ENCODE results near the gene NPHP4. TPM values are rescaled to one million over a fixed set of nuclear protein-coding genes. Genes with fewer than 3 reads are reported as not detected.

Gene NPHP4
- total and polyA plus RNA-seq, 9 donors, result 1.9 to 6.4 (median 4.2) TPM

DNA sequence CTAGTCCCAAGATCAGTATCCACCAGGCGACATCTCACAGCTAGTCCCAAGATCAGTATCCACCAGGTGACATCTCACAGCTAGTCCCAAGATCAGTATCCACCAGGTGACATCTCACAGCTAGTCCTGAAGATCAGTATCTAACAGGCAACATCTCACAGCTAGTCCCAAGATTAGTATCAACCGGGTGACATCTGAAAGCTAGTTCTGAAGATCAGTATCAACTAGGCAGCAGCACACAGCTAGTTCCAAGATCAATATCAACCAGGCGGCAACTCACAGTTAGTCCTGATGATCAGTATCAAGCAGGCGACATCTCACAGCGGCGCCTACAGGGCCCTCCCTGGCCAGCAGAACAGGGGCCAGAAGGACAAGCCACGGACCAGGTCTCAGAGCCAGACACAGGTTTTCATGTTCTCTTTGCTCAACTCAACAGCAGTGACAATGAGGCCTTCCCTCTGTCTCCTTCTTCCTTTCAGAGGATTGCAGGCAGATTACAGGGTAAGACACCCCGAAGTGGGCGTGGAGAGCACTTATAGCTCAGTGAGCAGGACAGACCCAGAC, 32.5 kb downstream of the NPHP4 start:
- H3K27ac ChIP-seq (ENCODE audit: low read length), result no peak overlapping the region
- WGBS (ENCODE audit: insufficient coverage), result 97% methylated on average over 9 of the region's 9 CpGs
- H3K9me3 ChIP-seq (replicated peaks; ENCODE audit: control insufficient read depth, low read depth, low read length), result no peaks in the 10 kb centered on the region
- H3K36me3 ChIP-seq (ENCODE audit: control insufficient read depth, insufficient read depth, low read length), result peaks cover 27% of the 10 kb centered on the region
- no peak for DNase-seq
- no peak overlapping the region for H3K4me3 ChIP-seq (ENCODE audit: low read length)
- no peaks in the 10 kb centered on the region for H3K27me3 ChIP-seq (ENCODE audit: control insufficient read depth, insufficient read depth, low read length)
- no peaks in the 10 kb centered on the region for H3K4me1 ChIP-seq (ENCODE audit: control insufficient read depth, insufficient read depth, low read length)

DNA sequence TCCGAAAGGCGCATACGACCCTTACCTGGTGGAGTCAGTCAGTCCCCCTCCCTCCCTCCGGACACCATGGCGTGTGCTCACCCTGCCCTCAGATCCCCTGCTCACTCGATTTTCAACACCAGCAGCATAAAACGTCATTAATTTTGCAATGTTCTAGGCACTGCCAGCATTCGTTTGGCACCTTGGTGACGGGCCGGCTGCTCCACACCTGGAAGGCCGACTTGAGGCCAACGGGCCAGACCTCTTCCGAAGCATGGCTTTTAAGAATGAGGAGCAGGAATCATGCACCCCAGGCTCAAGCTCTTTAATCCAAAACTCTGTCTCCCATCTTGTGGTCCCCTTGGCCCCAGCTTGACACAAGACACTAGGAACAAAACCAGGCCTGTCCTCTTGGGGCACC, 33.1 kb downstream of the NPHP4 start:
- peaks cover 27% of the 10 kb centered on the region for H3K36me3 ChIP-seq (ENCODE audit: control insufficient read depth, insufficient read depth, low read length)
- H3K9me3 ChIP-seq (replicated peaks; ENCODE audit: control insufficient read depth, low read depth, low read length), result no peaks in the 10 kb centered on the region
- no peaks in the 10 kb centered on the region for H3K4me1 ChIP-seq (ENCODE audit: control insufficient read depth, insufficient read depth, low read length)
- H3K27ac ChIP-seq (ENCODE audit: low read length), result no peak overlapping the region
- DNase-seq, result no peak
- H3K27me3 ChIP-seq (ENCODE audit: control insufficient read depth, insufficient read depth, low read length), result no peaks in the 10 kb centered on the region
- H3K4me3 ChIP-seq (ENCODE audit: low read length), result no peak overlapping the region
- WGBS (ENCODE audit: insufficient coverage), result 87% methylated on average over 13 of the region's 13 CpGs

DNA sequence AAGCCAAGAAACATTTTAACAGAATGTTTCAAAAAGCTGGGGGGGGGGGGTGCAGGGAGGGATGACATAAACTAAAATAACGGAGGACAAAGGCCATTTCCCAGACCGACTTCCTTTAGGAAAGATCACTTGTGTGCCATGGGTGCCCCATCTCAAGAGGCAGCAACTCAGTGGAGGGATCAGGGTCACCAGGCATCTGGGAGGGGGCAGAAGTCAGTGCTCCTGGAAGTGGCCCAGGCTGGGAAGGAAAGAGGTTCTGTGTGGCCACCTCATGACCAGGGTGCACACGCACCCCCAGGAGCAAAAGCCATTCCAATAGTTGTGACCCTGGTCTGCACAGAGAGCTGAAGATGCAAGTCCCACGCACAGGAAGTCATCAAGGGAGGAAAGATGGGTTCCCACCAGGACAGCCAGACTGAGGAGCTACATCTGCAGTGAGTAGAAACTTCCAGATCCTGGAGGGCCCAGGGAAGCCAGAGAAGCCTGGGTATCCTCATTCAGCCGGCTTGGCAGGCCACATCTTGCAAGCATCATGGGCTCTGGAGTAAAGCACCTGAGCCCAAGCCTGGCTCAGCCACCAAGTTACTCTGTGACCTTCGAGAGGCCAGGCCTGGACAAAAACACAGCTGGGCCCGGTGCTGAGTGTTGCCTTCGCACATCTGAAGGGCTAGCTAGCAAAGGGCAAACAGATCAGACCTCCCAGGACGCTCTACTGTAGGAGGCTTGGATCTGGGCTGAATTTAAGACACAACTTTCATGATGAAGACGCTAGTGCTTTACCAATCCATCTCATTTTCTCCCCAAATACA, 36.0 kb downstream of the NPHP4 start:
- Histone ChIP-seq H3K27me3 (ENCODE audit: control insufficient read depth, insufficient read depth, low read length) (no peaks in the 10 kb centered on the region), H3K27ac (ENCODE audit: low read length) (no peak overlapping the region), H3K9me3 (replicated peaks; ENCODE audit: control insufficient read depth, low read depth, low read length) (no peaks in the 10 kb centered on the region), H3K4me3 (ENCODE audit: low read length) (no peak overlapping the region), H3K4me1 (ENCODE audit: control insufficient read depth, insufficient read depth, low read length) (no peaks in the 10 kb centered on the region), H3K36me3 (ENCODE audit: control insufficient read depth, insufficient read depth, low read length) (peaks cover 16% of the 10 kb centered on the region)
- no peak for DNase-seq
- 87% methylated on average over 8 of the region's 10 CpGs for WGBS (ENCODE audit: insufficient coverage)

DNA sequence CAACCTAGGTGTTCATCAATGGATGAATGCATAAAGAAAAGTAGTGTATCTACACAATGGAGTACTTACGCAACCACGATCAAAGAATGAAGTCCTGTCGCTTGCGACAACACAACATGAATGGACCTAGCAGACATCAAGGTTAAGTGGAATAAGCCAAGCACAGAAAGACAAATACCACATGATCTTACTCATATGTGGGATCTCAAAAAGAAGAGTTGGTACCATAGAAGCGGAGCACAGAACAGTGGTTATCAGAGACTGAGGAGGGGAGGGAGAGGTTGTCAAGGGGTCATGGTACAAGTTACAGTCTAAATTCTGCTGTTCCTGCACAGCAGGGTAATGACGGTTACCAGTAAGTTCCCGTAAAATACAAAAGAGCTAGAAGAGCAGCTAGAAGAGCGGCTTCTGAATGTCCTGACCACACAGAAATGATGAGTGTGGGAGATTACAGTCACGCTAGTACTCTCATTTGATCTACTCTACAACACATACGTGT, 36.7 kb downstream of the NPHP4 start:
- Histone ChIP-seq H3K9me3 (replicated peaks; ENCODE audit: control insufficient read depth, low read depth, low read length) (no peaks in the 10 kb centered on the region), H3K4me3 (ENCODE audit: low read length) (no peak overlapping the region), H3K36me3 (ENCODE audit: control insufficient read depth, insufficient read depth, low read length) (peaks cover 12% of the 10 kb centered on the region)

GRCh38 chr1:5954964-5955363, 37.3 kb downstream of the NPHP4 start:
- peaks cover 12% of the 10 kb centered on the region for H3K36me3 ChIP-seq (ENCODE audit: control insufficient read depth, insufficient read depth, low read length)
- H3K4me3 ChIP-seq (ENCODE audit: low read length), result no peak overlapping the region
- no CpG with 5 or more reads among the region's 5 CpGs for WGBS (ENCODE audit: insufficient coverage)
- H3K4me1 ChIP-seq (ENCODE audit: control insufficient read depth, insufficient read depth, low read length), result no peaks in the 10 kb centered on the region
- DNase-seq, result no peak
- no peaks in the 10 kb centered on the region for H3K27me3 ChIP-seq (ENCODE audit: control insufficient read depth, insufficient read depth, low read length)
- no peak overlapping the region for H3K27ac ChIP-seq (ENCODE audit: low read length)
- no peaks in the 10 kb centered on the region for H3K9me3 ChIP-seq (replicated peaks; ENCODE audit: control insufficient read depth, low read depth, low read length)

More for the DNA sequence above, 36.7 kb downstream of the NPHP4 start:
- DNase-seq, result no peak
- Histone ChIP-seq H3K27me3 (ENCODE audit: control insufficient read depth, insufficient read depth, low read length) (no peaks in the 10 kb centered on the region), H3K27ac (ENCODE audit: low read length) (no peak overlapping the region), H3K4me1 (ENCODE audit: control insufficient read depth, insufficient read depth, low read length) (no peaks in the 10 kb centered on the region)
- WGBS (ENCODE audit: insufficient coverage), result 94% methylated on average over 2 of the region's 10 CpGs

DNA sequence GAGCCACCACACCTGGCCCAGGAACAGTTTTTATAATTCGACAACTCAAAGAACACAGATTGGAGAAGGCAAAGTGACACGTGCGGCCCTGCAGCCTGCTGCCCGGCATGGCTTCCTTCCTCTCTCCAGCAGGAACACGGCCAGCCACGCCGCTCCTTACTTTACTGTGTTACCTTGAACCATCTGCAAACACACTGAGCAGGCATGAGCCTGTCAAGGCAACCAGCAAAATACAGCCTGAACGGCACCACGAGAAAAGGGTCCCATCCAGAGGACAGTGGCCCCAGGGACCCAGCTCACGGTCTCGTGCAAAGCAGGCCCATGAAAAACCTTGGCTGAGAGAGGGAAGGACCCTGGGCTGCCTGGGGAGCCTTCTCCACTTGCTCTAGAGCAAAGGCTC, 38.8 kb downstream of the NPHP4 start:
- no peaks in the 10 kb centered on the region for H3K9me3 ChIP-seq (replicated peaks; ENCODE audit: control insufficient read depth, low read depth, low read length)
- no peak overlapping the region for H3K27ac ChIP-seq (ENCODE audit: low read length)
- H3K4me1 ChIP-seq (ENCODE audit: control insufficient read depth, insufficient read depth, low read length), result no peaks in the 10 kb centered on the region
- peaks cover 6% of the 10 kb centered on the region for H3K36me3 ChIP-seq (ENCODE audit: control insufficient read depth, insufficient read depth, low read length)
- WGBS (ENCODE audit: insufficient coverage), result 94% methylated on average over 11 of the region's 11 CpGs
- H3K4me3 ChIP-seq (ENCODE audit: low read length), result no peak overlapping the region
- H3K27me3 ChIP-seq (ENCODE audit: control insufficient read depth, insufficient read depth, low read length), result no peaks in the 10 kb centered on the region
- no peak for DNase-seq

DNA sequence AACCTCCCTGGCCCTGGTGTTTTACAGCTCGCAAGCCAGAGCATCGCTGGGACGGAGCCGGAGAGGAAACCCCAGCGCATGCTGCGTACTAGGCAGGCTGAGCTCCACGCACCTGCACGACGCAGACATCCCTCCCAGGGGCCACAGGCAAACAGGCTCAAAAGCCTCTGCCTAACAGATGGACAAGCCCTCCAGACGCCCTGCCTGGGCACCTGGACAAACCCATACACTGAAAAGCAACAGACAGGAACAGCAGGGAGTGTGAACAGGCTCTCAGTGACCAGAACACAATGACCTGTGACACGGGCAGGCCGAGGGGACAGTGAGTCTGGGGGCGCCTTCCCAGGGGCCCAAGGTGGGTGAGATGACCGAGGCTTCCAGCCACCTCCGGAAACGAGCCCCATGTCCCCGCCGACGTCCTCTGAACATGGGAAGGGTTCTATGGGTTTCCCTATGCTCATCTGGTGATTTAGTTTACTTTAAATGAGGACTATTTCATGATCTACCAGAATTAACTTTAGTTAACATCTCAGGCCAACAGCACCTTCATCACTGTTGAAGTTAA, 40.3 kb downstream of the NPHP4 start:
- WGBS (ENCODE audit: insufficient coverage), result 34% methylated on average over 11 of the region's 19 CpGs
- no peaks in the 10 kb centered on the region for H3K27me3 ChIP-seq (ENCODE audit: control insufficient read depth, insufficient read depth, low read length)
- H3K4me1 ChIP-seq (ENCODE audit: control insufficient read depth, insufficient read depth, low read length), result no peaks in the 10 kb centered on the region
- no peaks in the 10 kb centered on the region for H3K9me3 ChIP-seq (replicated peaks; ENCODE audit: control insufficient read depth, low read depth, low read length)
- peaks cover 6% of the 10 kb centered on the region for H3K36me3 ChIP-seq (ENCODE audit: control insufficient read depth, insufficient read depth, low read length)
- H3K4me3 ChIP-seq (ENCODE audit: low read length), result no peak overlapping the region
- no peak overlapping the region for H3K27ac ChIP-seq (ENCODE audit: low read length)
- DNase-seq, result no peak

DNA sequence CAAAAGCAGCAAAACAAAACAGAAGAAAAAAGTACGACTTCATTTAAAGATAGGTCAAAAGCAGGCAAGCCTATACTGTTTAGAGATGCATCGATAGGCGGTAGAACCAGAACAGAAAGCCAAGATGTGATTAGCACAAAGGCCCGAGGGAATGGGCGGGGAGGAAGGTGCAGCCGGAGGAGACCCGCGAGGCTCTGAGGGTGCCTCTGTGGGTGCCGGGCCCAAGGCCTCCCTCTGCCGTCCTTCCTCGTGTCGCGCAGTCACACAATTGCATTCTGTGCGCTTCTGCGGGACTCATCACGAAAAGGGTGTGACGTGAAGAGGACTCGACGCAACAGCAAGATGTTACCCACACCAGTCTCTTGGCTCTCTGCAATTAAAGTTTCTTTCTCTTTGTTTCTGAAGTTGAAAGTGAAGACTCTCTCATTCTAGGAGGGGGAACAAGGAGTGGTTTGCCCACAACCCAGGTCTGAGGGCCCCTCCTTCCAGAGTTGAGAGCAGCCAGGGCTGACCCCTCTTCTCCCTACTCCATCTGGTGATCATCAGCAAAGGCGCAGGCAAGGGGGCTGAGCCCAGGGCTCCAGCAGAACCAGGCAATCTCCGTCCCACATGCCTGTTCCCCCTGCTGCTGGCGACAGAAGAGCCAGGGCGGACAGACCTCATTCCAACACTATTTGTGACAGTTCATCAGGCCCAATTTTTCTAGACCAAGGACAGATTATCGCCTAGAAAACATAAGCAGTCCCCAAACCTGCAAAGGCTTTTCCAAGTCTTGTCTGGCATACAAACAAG, 41.0 kb downstream of the NPHP4 start:
- Histone ChIP-seq H3K27ac (ENCODE audit: low read length) (no peak overlapping the region), H3K4me3 (ENCODE audit: low read length) (no peak overlapping the region), H3K9me3 (replicated peaks; ENCODE audit: control insufficient read depth, low read depth, low read length) (no peaks in the 10 kb centered on the region), H3K4me1 (ENCODE audit: control insufficient read depth, insufficient read depth, low read length) (no peaks in the 10 kb centered on the region), H3K36me3 (ENCODE audit: control insufficient read depth, insufficient read depth, low read length) (peaks cover 5% of the 10 kb centered on the region), H3K27me3 (ENCODE audit: control insufficient read depth, insufficient read depth, low read length) (no peaks in the 10 kb centered on the region)
- WGBS (ENCODE audit: insufficient coverage), result 72% methylated on average over 15 of the region's 24 CpGs
- no peak for DNase-seq

- Histone ChIP-seq H3K27me3 (ENCODE audit: control insufficient read depth, insufficient read depth, low read length) (no peaks in the 10 kb centered on the region), H3K9me3 (replicated peaks; ENCODE audit: control insufficient read depth, low read depth, low read length) (no peaks in the 10 kb centered on the region), H3K4me3 (ENCODE audit: low read length) (no peak overlapping the region), H3K27ac (ENCODE audit: low read length) (no peak overlapping the region), H3K36me3 (ENCODE audit: control insufficient read depth, insufficient read depth, low read length) (peaks cover 2% of the 10 kb centered on the region), H3K4me1 (ENCODE audit: control insufficient read depth, insufficient read depth, low read length) (no peaks in the 10 kb centered on the region)
- 80% methylated on average over 6 of the region's 7 CpGs for WGBS (ENCODE audit: insufficient coverage)
- no peak for DNase-seq
These were observed 41.9 kb downstream of the NPHP4 start for GRCh38 chr1:5950201-5950895.

Data from muscle of leg (tissue), 11 donors.